GM15510 (cell line): Measurements from ENCODE around the gene NIPAL3.

Experiments used
- POLR2A ChIP-seq: IDR thresholded peaks from 3 replicates; pipeline ENCODE4 v1.6.1; 2011; ENCODE audit warnings: borderline replicate concordance; ENCODE audit not compliant: insufficient read length; ENCODE audit errors: extremely low read depth

NIPAL3 gene

GRCh38 chr1:24387636-24388175 lies 27.9 kb upstream of the NIPAL3 start:
- no peak for TF ChIP-seq POLR2A

GRCh38 chr1:24388331-24388885 lies 27.2 kb upstream of the NIPAL3 start:
- no peak for TF ChIP-seq POLR2A

GRCh38 chr1:24389231-24389678 lies 26.3 kb upstream of the NIPAL3 start:
- no peak for TF ChIP-seq POLR2A

GRCh38 chr1:24390924-24391782 lies 24.4 kb upstream of the NIPAL3 start:
- TF ChIP-seq POLR2A, result no peak

GRCh38 chr1:24391882-24392603 lies 23.6 kb upstream of the NIPAL3 start:
- TF ChIP-seq POLR2A, result peak; percentile 32

- no peak for TF ChIP-seq POLR2A
Measured at GRCh38 chr1:24392604-24392946, 23.0 kb upstream of the NIPAL3 start.

GRCh38 chr1:24392982-24393650 lies 22.5 kb upstream of the NIPAL3 start:
- TF ChIP-seq POLR2A, result no peak

DNA sequence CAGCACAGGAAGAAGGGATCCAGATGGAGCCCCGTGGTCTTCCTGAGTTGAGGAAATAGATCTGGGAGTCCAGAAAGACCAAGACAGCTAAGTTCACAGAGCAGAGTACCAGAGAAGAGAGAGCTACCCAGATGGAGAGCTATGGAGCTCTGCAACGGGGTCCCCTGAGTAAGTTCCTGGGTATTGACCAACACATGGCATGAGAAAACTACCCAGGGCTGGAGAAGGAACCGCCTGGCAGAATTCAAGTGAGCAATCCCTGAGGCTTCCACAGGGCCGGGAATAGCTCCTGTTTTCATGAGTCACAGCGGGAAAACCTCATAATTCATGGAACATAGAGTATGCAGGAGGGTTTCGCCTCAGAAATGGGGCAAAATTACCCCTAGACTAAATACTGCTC lies 21.7 kb upstream of the NIPAL3 start:
- TF ChIP-seq POLR2A, result no peak

DNA sequence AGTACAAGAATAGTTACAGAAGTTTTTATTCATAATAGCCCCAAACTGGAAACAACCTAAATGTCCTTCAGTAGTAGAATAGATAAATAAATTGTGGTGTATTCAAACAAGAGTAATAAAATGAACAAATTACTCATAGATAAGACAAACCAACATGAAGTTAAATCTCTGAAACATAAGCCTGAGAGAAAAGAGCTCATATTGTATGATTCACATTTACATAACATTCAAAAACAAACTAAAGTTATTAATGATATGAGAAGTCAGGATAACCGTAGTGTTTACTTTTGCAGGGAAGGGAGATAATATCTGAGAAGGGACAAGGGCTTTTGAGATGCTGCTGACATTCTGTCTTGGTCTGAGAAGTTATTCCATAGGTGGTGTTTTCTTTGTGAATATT lies 15.5 kb upstream of the NIPAL3 start:
- TF ChIP-seq POLR2A, result no peak

DNA sequence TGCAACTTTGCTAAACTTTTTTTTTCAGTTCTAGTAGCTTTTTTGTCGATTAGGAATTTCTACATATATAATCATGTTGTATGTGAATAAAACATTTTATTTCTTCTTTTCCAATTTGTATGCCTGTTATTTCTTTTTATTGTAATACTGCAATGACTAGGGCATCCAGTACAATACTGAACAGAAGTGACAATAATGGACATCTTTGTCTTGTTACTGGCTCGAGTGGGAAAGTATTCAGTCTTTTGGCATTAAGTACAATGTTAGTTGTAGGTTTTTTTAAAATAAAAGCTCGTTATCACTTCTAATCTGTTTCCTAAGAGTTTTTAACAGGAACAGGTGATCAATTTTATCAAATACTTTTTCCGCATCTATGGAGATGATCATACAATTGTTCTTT lies 11.8 kb upstream of the NIPAL3 start:
- TF ChIP-seq POLR2A, result no peak

DNA sequence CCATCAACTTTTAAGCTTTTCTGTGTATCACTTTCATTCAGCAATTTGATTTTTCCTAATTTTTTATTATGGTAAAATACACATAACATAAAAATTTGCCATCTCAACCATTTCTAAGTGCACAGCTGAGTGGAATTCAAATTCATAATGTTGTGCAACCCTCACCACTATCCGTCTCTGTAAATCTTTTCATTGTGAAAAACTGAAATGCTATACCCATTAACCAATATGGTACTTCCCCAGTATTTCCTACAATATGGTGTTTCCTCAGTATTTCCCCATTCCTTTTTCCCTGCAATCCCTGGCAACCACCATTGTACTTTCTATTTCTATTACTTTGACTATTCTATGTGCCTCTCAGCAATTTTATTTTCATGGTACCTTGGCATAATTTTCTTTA lies 8.8 kb upstream of the NIPAL3 start:
- no peak for TF ChIP-seq POLR2A

GRCh38 chr1:24409535-24409934 lies 6.1 kb upstream of the NIPAL3 start:
- TF ChIP-seq POLR2A, result no peak

DNA sequence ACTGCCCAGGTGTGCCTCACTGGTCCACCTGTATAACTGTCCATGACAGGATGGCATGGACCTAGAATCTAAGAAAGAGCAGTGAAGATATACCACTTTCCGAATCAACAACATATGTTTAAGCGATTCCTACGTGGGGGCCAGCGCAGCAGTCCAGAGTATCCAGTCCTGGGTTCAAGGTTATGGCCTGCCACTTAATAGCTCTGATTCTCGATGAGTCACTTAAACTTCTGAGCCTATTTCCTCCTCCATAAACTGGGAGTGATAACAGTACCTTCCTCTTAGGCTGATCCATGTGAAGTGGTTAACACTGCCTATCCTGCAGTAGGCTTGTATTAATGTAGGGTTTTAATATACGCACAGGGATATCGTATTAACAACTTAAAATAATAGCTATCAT lies 4.9 kb upstream of the NIPAL3 start:
- TF ChIP-seq POLR2A, result no peak

DNA sequence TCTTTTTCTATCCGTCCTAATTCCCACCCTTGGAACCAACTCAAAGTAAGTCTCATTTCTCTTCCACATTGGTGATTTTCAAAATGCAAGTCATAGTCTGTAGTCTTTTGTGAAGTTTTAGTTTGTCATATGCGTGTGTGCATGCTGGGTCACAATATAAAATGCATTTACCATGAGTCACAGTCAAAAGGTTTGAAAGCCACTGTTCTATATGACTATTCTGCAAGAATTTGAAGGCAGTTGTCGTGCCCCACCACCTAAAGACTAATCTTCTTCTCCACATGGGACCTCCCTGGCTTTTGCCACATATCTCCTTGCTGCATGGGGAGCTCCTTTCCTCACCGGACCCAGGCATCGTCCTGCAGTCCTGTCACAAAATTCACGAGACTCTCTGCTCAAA lies 3.6 kb upstream of the NIPAL3 start:
- no peak for TF ChIP-seq POLR2A

DNA sequence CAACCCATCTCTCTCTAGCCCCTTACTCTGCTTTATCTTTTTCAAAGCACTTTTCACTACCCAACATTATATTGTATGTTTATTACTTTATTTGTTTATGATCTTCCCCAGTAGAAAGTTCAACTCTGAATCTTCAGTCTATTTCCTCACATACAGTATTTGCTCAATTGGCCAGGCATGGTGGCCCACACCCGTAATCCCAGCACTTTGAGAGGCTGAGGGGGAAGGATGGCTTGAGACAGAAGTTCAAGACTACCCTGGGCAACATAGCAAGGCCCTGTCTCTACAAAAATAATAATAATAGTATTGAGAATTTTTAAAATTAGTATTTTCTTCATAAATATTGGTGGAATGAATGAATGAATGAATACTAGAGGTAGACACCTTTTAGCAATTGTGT lies 3.2 kb upstream of the NIPAL3 start:
- no peak for TF ChIP-seq POLR2A
